ENCODE data around the gene NHERF2. TPM values are rescaled to one million over a fixed set of nuclear protein-coding genes. Genes with fewer than 3 reads are reported as not detected.

NHERF2 gene
- total RNA-seq, 2 donors from 2014 or later = 20.1 to 25.5 TPM

DNA sequence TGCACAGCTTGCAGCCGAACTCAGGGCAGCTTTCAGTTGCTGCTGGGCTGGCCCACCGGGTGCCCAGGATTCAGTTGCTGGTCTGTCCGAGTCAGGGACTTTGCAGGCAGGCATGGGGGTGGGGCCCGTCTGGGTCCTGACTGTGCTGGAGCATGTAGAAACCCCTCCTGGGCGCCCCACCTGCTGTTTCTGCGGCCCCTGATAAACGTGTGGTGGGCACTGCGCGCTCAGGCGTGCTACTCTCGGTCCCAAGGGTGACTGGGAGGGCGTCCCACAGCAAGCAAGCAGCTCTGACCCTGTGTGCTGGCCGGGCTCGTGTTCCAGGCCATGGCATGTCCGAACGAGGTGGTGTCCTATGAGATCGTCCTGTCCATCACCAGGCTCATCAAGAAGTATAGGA is 33.6 kb downstream of the NHERF2 start:
- Mint-ChIP-seq H3K4me1 (peaks cover 4% of the 10 kb centered on the region), H3K27me3 (ENCODE audit: insufficient read depth) (no peaks in the 10 kb centered on the region), H3K9me3 (no peaks in the 10 kb centered on the region), H3K4me3 (no peak overlapping the region), H3K36me3 (ENCODE audit: low read depth) (peaks cover 23% of the 10 kb centered on the region), H3K27ac (no peak overlapping the region)
- Histone ChIP-seq H3K27ac (ENCODE audit: low read depth, low read length) (no peak overlapping the region), H3K9me3 (ENCODE audit: control insufficient read depth, low read length) (no peaks in the 10 kb centered on the region), H3K27me3 (ENCODE audit: control insufficient read depth, insufficient read depth, low read length, poor library complexity, severe bottlenecking) (no peaks in the 10 kb centered on the region), H3K9ac (ENCODE audit: extremely low read depth, low read length, poor library complexity, severe bottlenecking) (no peak overlapping the region), H3K36me3 (ENCODE audit: control insufficient read depth, insufficient read depth, low read length) (peaks cover under 1% of the 10 kb centered on the region), H3K4me1 (ENCODE audit: control insufficient read depth, insufficient read depth, low read length) (no peaks in the 10 kb centered on the region), H3K4me3 (ENCODE audit: low read length) (no peak overlapping the region)
- 92 to 96% methylated on average over 15 to 17 of the region's 17 CpGs for WGBS, 2 experiments (ENCODE audit: insufficient coverage in 1 of 2, insufficient read length in 1 of 2)
- TF ChIP-seq, protein P1, sequence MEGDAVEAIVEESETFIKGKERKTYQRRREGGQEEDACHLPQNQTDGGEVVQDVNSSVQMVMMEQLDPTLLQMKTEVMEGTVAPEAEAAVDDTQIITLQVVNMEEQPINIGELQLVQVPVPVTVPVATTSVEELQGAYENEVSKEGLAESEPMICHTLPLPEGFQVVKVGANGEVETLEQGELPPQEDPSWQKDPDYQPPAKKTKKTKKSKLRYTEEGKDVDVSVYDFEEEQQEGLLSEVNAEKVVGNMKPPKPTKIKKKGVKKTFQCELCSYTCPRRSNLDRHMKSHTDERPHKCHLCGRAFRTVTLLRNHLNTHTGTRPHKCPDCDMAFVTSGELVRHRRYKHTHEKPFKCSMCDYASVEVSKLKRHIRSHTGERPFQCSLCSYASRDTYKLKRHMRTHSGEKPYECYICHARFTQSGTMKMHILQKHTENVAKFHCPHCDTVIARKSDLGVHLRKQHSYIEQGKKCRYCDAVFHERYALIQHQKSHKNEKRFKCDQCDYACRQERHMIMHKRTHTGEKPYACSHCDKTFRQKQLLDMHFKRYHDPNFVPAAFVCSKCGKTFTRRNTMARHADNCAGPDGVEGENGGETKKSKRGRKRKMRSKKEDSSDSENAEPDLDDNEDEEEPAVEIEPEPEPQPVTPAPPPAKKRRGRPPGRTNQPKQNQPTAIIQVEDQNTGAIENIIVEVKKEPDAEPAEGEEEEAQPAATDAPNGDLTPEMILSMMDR (conservative IDR thresholded peaks at IDR 0.05) = no peak
- DNase-seq = no peak

DNA sequence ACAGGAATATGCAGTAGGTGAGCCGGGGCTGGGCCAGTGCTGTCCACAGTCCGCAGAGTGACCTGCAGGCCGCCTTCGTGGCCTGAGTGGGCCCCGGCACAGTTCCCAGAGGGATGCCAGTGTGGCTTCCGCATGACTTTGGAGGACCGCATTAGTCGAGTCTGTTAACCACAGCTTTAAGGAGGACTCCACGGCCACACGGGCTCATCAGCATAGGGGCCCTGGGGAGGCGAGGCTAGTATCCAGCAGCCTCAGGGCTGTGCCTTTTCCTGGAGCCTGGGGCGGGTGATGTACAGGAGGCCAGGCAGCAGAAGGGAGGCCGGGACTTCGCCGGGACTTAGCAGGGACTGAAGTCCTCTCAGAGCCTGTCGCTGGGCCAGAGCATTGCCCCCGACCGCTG is 34.3 kb downstream of the NHERF2 start:
- no peak overlapping the region for H3K4me3 Mint-ChIP-seq
- H3K27me3 Mint-ChIP-seq (ENCODE audit: insufficient read depth) = no peaks in the 10 kb centered on the region
- WGBS, 2 experiments (ENCODE audit: insufficient coverage in 1 of 2, insufficient read length in 1 of 2) = 95 to 97% methylated on average over 15 to 18 of the region's 18 CpGs

DNA sequence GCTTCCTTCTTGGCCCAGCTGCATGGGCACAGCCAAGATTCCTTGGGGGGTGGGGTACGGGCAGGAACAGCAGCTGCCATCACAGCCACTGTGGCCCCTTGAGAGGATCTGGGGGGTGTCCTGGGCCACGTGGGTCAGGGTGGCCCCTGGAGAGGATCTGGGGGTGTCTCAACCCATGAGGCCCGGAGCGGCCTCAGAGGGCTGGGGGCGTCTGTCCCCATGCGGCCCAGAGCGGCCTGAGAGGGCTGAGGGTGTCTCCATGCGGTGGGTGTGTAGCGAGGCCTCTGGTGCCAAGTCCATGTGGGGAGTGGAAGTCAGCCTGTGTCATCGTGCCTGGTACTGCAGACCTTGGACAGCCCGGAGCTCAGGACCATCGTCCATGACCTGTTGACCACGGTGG is 34.8 kb downstream of the NHERF2 start:
- H3K27ac ChIP-seq (ENCODE audit: low read depth, low read length) = no peak overlapping the region
- Mint-ChIP-seq H3K9me3 (no peaks in the 10 kb centered on the region), H3K4me1 (peaks cover 4% of the 10 kb centered on the region), H3K27me3 (ENCODE audit: insufficient read depth) (no peaks in the 10 kb centered on the region), H3K27ac (no peak overlapping the region), H3K36me3 (ENCODE audit: low read depth) (peaks cover 30% of the 10 kb centered on the region), H3K4me3 (no peak overlapping the region)
- TF ChIP-seq, protein P1 (conservative IDR thresholded peaks at IDR 0.05) = no peak
- no peaks in the 10 kb centered on the region for H3K27me3 ChIP-seq (ENCODE audit: control insufficient read depth, insufficient read depth, low read length, poor library complexity, severe bottlenecking)
- H3K9me3 ChIP-seq (ENCODE audit: control insufficient read depth, low read length) = no peaks in the 10 kb centered on the region
- no peak for DNase-seq
- no peak overlapping the region for H3K9ac ChIP-seq (ENCODE audit: extremely low read depth, low read length, poor library complexity, severe bottlenecking)
- 93 to 94% methylated on average over 9 to 13 of the region's 13 CpGs for WGBS, 2 experiments (ENCODE audit: insufficient coverage in 1 of 2, insufficient read length in 1 of 2)
- H3K4me1 ChIP-seq (ENCODE audit: control insufficient read depth, insufficient read depth, low read length) = no peaks in the 10 kb centered on the region
- no peak overlapping the region for H3K4me3 ChIP-seq (ENCODE audit: low read length)
- H3K36me3 ChIP-seq (ENCODE audit: control insufficient read depth, insufficient read depth, low read length) = peaks cover 12% of the 10 kb centered on the region

More for the DNA sequence above, 34.3 kb downstream of the NHERF2 start:
- H3K27ac Mint-ChIP-seq = no peak overlapping the region
- TF ChIP-seq, protein P1 (conservative IDR thresholded peaks at IDR 0.05) = no peak
- Histone ChIP-seq H3K4me3 (ENCODE audit: low read length) (no peak overlapping the region), H3K4me1 (ENCODE audit: control insufficient read depth, insufficient read depth, low read length) (no peaks in the 10 kb centered on the region), H3K27me3 (ENCODE audit: control insufficient read depth, insufficient read depth, low read length, poor library complexity, severe bottlenecking) (no peaks in the 10 kb centered on the region), H3K27ac (ENCODE audit: low read depth, low read length) (no peak overlapping the region), H3K36me3 (ENCODE audit: control insufficient read depth, insufficient read depth, low read length) (peaks cover 7% of the 10 kb centered on the region), H3K9me3 (ENCODE audit: control insufficient read depth, low read length) (no peaks in the 10 kb centered on the region), H3K9ac (ENCODE audit: extremely low read depth, low read length, poor library complexity, severe bottlenecking) (no peak overlapping the region)
- H3K36me3 Mint-ChIP-seq (ENCODE audit: low read depth) = peaks cover 26% of the 10 kb centered on the region
- no peaks in the 10 kb centered on the region for H3K9me3 Mint-ChIP-seq
- peaks cover 4% of the 10 kb centered on the region for H3K4me1 Mint-ChIP-seq
- DNase-seq = no peak

Measured in endodermal cell (in vitro differentiated cells).